Mesothelial cell of epicardium (in vitro differentiated cells): Measurements from ENCODE around the gene ARL6IP5. TPM values are rescaled to one million over a fixed set of nuclear protein-coding genes. Genes with fewer than 3 reads are reported as not detected.

Source experiments
- DNase-seq, 2 experiments: peaks; one replicate each; pipeline ENCODE4 v3.0.0; 2021; ENCODE audit warnings: low spot score in 2 of 2; ENCODE audit not compliant: unreplicated experiment in 2 of 2
- H3K27ac Mint-ChIP-seq: 2 replicates; pipeline ENCODE4 v1.8.0; 2021; ENCODE audit warnings: mixed read lengths
- H3K27me3 Mint-ChIP-seq: 2 replicates; pipeline ENCODE4 v1.8.0; 2021; ENCODE audit warnings: low read depth, mixed read lengths
- H3K36me3 Mint-ChIP-seq: 2 replicates; pipeline ENCODE4 v1.8.0; 2021; ENCODE audit warnings: mixed read lengths
- H3K4me1 Mint-ChIP-seq: 2 replicates; pipeline ENCODE4 v1.8.0; 2021; ENCODE audit warnings: mixed read lengths
- H3K4me3 Mint-ChIP-seq: 2 replicates; pipeline ENCODE4 v1.8.0; 2021; ENCODE audit warnings: mild to moderate bottlenecking, moderate library complexity, mixed read lengths
- H3K9me3 Mint-ChIP-seq: 2 replicates; pipeline ENCODE4 v1.8.0; 2021; ENCODE audit warnings: mixed read lengths
- CTCF ChIP-seq: fragments of 200-600 bp; sonication (generic); IDR thresholded peaks from one replicate; pipeline ENCODE4 v1.5.0; 2021; ENCODE audit warnings: antibody characterized with exemption; ENCODE audit not compliant: unreplicated experiment
- microRNA-seq: library from miRNA; unstranded; fragments of <30 nt; microRNA quantifications from one replicate; pipeline ENCODE4 v1.2.0, GENCODE V29; 2021; ENCODE audit warnings: inconsistent platforms, mixed read lengths
- total RNA-seq: library from RNA; stranded (reverse); gene quantifications from 3 replicates; pipeline ENCODE4 v1.2.1, GENCODE V29; 2021

ARL6IP5 gene
- total RNA-seq, 1 donor from 2014 or later: 48.9 TPM

- H3K36me3 Mint-ChIP-seq: no peaks in the 10 kb centered on the region
- peaks cover 16% of the 10 kb centered on the region for H3K4me1 Mint-ChIP-seq
- no peak overlapping the region for H3K27ac Mint-ChIP-seq
- no peaks in the 10 kb centered on the region for H3K27me3 Mint-ChIP-seq
- no peak for TF ChIP-seq CTCF
- no peak for DNase-seq
- H3K9me3 Mint-ChIP-seq: no peaks in the 10 kb centered on the region
- H3K4me3 Mint-ChIP-seq: no peak overlapping the region
These were observed 60.0 kb downstream of the ARL6IP5 start for GRCh38 chr3:69144631-69145245.

- H3K27me3 Mint-ChIP-seq: no peaks in the 10 kb centered on the region
- H3K4me1 Mint-ChIP-seq: peaks cover 16% of the 10 kb centered on the region
- no peak for TF ChIP-seq CTCF
- H3K4me3 Mint-ChIP-seq: no peak overlapping the region
- H3K36me3 Mint-ChIP-seq: no peaks in the 10 kb centered on the region
- no peak overlapping the region for H3K27ac Mint-ChIP-seq
- no peaks in the 10 kb centered on the region for H3K9me3 Mint-ChIP-seq
- DNase-seq: no peak
These were observed 61.0 kb downstream of the ARL6IP5 start for GRCh38 chr3:69145688-69146087.

- Mint-ChIP-seq H3K27me3 (peaks cover 5% of the 10 kb centered on the region), H3K27ac (no peak overlapping the region), H3K9me3 (no peaks in the 10 kb centered on the region), H3K36me3 (no peaks in the 10 kb centered on the region), H3K4me3 (no peak overlapping the region), H3K4me1 (no peaks in the 10 kb centered on the region)
- TF ChIP-seq CTCF: no peak
- no peak for DNase-seq
These were observed 64.8 kb downstream of the ARL6IP5 start for GRCh38 chr3:69149586-69149985.

Small RNA genes lying within 50 kb of the gene (microRNA-seq; reads per million reads assigned to microRNA genes)
- gene MIR3136: 0.88 reads per million

Other genes with a start within 250 kb of the ARL6IP5 start
- gene TAFA4, start 152.4 kb upstream of the ARL6IP5 start, total RNA-seq: 0.09 TPM in 1 of 3 replicates, not detected in the others
- gene EOGT, start 71.3 kb upstream of the ARL6IP5 start, total RNA-seq: 8.0 to 9.6 TPM (median 8.9 TPM) in 3 replicates
- 39.4 to 41.3 TPM (median 39.4 TPM) in 3 replicates for gene TMF1, start 32.6 kb upstream of the ARL6IP5 start, total RNA-seq
- gene UBA3, start 4.6 kb upstream of the ARL6IP5 start, total RNA-seq: 62.1 to 70.8 TPM (median 67.7 TPM) in 3 replicates
- gene LMOD3, start 37.7 kb downstream of the ARL6IP5 start, total RNA-seq: not detected in 3 replicates